ENCODE results near the gene GRIK3.

Gene GRIK3

GRCh38 chr1:36988321-36988720 lies 46.0 kb downstream of the GRIK3 start:
- Histone ChIP-seq H3K9ac (ENCODE audit: low read depth, low read length) (no peak overlapping the region), H3K4me1 (ENCODE audit: insufficient read depth, low read length) (no peaks in the 10 kb centered on the region), H3K36me3 (ENCODE audit: insufficient read depth, low read length) (no peaks in the 10 kb centered on the region), H3K9me3 (ENCODE audit: control insufficient read depth, insufficient read depth, low read length) (no peaks in the 10 kb centered on the region)

GRCh38 chr1:36987276-36987675 lies 47.0 kb downstream of the GRIK3 start:
- H3K36me3 ChIP-seq (ENCODE audit: insufficient read depth, low read length): no peaks in the 10 kb centered on the region
- H3K4me1 ChIP-seq (ENCODE audit: insufficient read depth, low read length): no peaks in the 10 kb centered on the region
- H3K9ac ChIP-seq (ENCODE audit: low read depth, low read length): no peak overlapping the region
- no peaks in the 10 kb centered on the region for H3K9me3 ChIP-seq (ENCODE audit: control insufficient read depth, insufficient read depth, low read length)

DNA sequence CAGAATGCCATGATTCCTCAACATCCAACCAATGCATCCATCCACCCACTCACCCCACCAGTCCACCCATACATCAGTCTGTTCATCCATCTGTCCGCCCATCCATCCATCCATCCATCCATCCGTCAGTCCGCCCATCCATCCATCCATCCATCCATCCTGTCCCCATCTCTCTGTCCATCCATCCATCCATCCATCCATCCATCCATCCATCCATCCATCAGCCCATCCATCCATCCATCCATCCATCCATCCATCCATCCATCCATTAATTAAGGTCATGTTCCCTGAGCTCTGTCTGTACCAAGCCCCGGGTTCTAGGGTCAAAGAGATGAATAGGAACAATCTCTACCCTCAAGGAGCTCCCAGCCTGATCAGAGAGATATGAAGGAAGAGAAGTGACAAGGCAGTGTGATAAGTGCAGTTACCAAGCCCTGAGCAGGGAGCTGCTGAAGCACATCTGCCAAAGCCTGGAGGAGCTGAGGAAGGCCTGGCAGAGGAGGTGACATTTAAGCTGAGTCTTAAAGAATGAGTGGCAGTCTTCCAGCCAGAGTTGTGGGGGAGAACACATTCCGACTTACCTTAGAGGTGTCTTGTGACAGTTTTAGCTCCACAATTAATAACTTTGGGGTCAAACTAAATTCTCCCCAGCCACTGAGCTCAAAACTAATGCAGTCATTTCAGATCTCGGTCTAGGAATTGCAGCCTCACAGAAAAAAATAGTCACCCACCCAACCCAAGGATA lies 47.9 kb downstream of the GRIK3 start:
- no peaks in the 10 kb centered on the region for H3K9me3 ChIP-seq (ENCODE audit: control insufficient read depth, insufficient read depth, low read length)
- H3K36me3 ChIP-seq (ENCODE audit: insufficient read depth, low read length): no peaks in the 10 kb centered on the region
- H3K9ac ChIP-seq (ENCODE audit: low read depth, low read length): no peak overlapping the region
- H3K4me1 ChIP-seq (ENCODE audit: insufficient read depth, low read length): no peaks in the 10 kb centered on the region

DNA sequence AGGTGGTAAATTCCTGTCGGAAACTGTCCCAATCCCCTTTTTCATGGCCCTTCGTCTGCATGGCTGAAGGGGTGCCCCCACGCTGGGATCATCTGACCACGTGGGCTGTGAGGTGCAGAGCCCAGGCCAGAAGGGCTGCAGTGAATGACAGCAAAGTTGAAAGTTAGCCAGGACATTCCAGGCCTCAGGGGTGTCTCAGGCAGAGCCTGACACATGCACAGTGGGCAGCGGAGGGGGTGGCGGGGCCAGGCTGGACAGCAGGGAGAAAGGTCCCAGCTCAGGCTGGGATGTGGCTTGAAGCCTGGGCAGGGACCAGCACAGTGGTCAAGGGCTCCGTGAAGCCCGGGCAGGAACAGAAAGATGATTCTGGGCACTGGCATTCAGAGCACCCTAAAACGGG lies 49.6 kb downstream of the GRIK3 start:
- H3K36me3 ChIP-seq (ENCODE audit: insufficient read depth, low read length): no peaks in the 10 kb centered on the region
- no peak overlapping the region for H3K9ac ChIP-seq (ENCODE audit: low read depth, low read length)
- no peaks in the 10 kb centered on the region for H3K9me3 ChIP-seq (ENCODE audit: control insufficient read depth, insufficient read depth, low read length)
- no peaks in the 10 kb centered on the region for H3K4me1 ChIP-seq (ENCODE audit: insufficient read depth, low read length)

DNA sequence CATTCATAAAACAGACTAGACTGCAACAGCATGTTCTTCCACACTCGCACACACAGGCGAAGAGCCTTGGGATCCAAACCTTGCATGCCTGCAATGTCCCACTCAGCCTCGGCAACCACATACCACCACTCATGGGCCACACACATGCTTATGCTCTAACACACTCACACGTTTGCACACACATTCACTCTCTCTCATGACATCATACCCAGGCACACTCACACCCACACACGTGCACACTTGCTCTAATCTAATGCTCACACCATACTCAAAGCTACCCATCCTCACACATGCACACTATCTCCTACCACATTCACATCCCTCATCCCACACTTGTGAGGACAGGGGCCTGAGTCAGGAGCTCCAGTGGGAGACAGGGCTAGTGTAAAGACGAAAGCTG lies 50.3 kb downstream of the GRIK3 start:
- Histone ChIP-seq H3K4me1 (ENCODE audit: insufficient read depth, low read length) (no peaks in the 10 kb centered on the region), H3K36me3 (ENCODE audit: insufficient read depth, low read length) (no peaks in the 10 kb centered on the region), H3K9ac (ENCODE audit: low read depth, low read length) (no peak overlapping the region), H3K9me3 (ENCODE audit: control insufficient read depth, insufficient read depth, low read length) (no peaks in the 10 kb centered on the region)

DNA sequence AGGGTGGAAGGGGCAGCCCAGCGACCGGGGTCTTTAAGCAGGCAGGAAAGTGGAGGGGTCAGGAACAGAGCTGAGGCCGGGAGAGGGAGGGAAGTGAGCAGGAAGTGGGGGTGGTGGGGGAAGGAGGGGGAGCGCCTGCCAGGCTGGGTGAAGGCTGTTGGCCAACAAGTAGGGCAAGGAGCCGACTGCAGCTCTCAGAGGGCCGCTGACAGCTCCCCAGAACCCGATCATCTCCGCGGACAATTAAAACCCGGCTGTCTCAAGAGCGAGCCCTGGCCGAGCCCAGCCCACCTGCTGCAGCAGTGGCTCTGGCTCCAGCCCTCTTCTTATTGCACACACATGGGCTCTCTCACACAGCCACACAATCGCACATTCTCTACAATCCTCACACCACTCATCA lies 51.6 kb downstream of the GRIK3 start:
- Histone ChIP-seq H3K4me1 (ENCODE audit: insufficient read depth, low read length) (no peaks in the 10 kb centered on the region), H3K36me3 (ENCODE audit: insufficient read depth, low read length) (no peaks in the 10 kb centered on the region), H3K9me3 (ENCODE audit: control insufficient read depth, insufficient read depth, low read length) (no peaks in the 10 kb centered on the region), H3K9ac (ENCODE audit: low read depth, low read length) (no peak overlapping the region)

DNA sequence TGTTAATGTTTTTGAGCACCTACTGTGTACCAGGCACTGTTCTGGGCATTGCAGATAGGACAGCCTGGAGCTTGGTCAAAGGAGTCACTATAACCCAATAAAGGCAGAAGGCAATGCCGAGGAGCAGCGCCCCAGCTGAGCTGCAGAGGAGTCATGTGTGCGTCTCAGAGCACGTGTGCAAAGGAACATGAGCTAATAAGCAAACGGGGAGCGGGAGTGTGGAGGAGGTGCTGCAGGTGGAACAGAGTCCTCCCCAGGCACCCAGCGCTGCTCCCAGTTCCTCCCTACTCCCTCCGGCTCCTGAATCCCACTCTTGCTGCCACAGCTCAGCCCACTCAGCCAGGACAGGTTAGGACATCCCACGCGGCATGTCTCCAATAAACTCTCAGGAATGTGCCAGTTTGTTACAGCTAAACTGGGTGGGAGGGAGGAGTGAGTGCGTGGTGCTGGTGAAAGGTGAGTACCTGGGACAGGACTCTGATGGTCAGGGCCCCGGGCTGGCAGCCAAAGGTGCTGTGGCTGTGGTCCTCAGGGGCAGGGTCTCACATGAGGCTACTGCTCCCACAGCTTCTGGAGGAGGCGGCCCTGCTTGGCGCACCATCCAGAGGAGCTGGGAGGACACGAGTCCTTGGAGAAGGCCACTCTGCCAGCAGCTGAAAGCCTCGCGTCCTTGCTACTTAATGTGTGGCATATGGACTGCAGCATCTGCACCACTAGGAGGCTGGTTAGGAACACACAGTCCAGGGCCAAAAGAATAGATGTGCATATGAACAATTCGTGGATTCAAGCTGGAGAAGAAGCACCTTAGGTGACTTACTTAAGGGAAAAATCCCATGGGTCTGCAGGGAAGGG lies 52.3 kb downstream of the GRIK3 start:
- H3K36me3 ChIP-seq (ENCODE audit: insufficient read depth, low read length): no peaks in the 10 kb centered on the region
- no peaks in the 10 kb centered on the region for H3K4me1 ChIP-seq (ENCODE audit: insufficient read depth, low read length)
- H3K9me3 ChIP-seq (ENCODE audit: control insufficient read depth, insufficient read depth, low read length): no peaks in the 10 kb centered on the region
- no peak overlapping the region for H3K9ac ChIP-seq (ENCODE audit: low read depth, low read length)

GRCh38 chr1:36981126-36981525 lies 53.2 kb downstream of the GRIK3 start:
- H3K36me3 ChIP-seq (ENCODE audit: insufficient read depth, low read length): no peaks in the 10 kb centered on the region
- no peaks in the 10 kb centered on the region for H3K9me3 ChIP-seq (ENCODE audit: control insufficient read depth, insufficient read depth, low read length)
- no peak overlapping the region for H3K9ac ChIP-seq (ENCODE audit: low read depth, low read length)
- H3K4me1 ChIP-seq (ENCODE audit: insufficient read depth, low read length): no peaks in the 10 kb centered on the region

DNA sequence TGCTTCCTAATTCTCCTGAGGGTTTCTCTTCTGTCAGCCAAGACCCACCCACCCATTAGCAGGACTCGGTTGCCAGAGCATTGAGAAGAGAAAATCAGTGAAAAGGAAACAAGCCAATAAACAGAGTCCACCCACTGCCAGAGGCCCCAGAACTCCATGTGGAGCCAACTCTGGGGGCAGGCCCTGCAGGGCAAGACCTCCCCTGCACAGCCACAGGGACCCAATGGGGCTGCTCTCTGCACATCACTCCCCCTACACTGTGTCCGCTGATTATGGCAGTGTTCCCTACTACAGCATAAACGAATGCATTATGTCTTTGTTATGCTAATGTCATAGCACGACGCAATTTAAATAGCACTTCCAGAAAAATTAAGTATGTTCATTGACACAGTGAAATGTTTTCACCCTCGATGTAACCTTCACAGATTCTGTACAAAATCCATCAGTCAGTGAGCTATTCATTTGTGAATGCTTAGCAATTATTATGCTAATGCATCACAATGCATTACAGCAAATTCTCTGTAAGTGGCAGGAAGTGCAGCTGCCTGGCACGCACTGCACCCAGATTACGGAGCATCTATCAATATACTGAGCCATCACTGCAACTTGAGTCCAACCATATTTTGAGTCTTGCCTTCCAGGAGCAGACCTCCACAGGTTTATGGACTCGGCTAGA lies 56.4 kb downstream of the GRIK3 start:
- Histone ChIP-seq H3K9ac (ENCODE audit: low read depth, low read length) (no peak overlapping the region), H3K36me3 (ENCODE audit: insufficient read depth, low read length) (no peaks in the 10 kb centered on the region), H3K9me3 (ENCODE audit: control insufficient read depth, insufficient read depth, low read length) (no peaks in the 10 kb centered on the region), H3K4me1 (ENCODE audit: insufficient read depth, low read length) (no peaks in the 10 kb centered on the region)

DNA sequence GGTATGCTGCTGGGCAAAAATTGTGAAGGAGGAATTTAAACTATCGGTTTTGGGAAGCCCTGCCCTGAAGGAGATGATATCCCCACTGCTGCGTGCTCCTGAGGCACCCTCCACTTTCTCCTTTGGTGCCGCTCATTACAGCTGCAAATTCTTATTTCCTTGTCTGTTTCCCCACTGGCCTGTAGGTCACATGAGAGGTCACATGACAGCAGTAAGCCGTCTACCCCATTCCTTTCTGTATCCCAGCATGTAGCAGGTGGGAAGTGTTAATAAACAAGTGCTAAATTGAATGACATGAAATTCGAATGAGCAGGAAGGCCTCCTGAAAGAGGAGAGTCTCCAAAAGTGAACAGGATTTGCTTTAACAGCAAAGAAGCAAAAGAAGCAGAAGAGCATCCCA lies 58.7 kb downstream of the GRIK3 start:
- no peaks in the 10 kb centered on the region for H3K9me3 ChIP-seq (ENCODE audit: control insufficient read depth, insufficient read depth, low read length)
- H3K36me3 ChIP-seq (ENCODE audit: insufficient read depth, low read length): no peaks in the 10 kb centered on the region
- H3K9ac ChIP-seq (ENCODE audit: low read depth, low read length): no peak overlapping the region
- no peaks in the 10 kb centered on the region for H3K4me1 ChIP-seq (ENCODE audit: insufficient read depth, low read length)

DNA sequence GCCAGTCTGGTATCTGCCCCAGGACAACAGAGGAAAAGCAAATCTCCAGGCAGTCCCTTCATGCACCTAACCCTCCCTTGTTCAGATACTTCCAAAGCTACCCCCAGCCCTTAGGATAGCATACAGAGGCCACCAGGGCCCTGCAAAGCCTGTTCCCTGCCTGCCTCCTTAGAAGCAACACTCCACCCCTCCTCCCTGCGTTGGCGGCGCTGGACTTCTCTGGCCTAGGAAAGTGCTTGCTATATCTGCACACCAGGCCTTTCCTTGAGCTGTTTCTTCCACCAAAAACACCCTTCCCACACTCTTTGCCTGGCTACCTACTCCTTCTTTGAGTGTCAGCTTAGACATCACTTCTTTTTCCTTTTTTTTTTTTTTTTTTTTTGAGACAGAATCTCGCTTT lies 61.3 kb downstream of the GRIK3 start:
- Histone ChIP-seq H3K36me3 (ENCODE audit: insufficient read depth, low read length) (no peaks in the 10 kb centered on the region), H3K4me1 (ENCODE audit: insufficient read depth, low read length) (peaks cover 6% of the 10 kb centered on the region; the same call in 1 of the 2 replicates), H3K9me3 (ENCODE audit: control insufficient read depth, insufficient read depth, low read length) (no peaks in the 10 kb centered on the region), H3K9ac (ENCODE audit: low read depth, low read length) (no peak overlapping the region)

- no peaks in the 10 kb centered on the region for H3K9me3 ChIP-seq (ENCODE audit: control insufficient read depth, insufficient read depth, low read length)
- no peak overlapping the region for H3K9ac ChIP-seq (ENCODE audit: low read depth, low read length)
- H3K36me3 ChIP-seq (ENCODE audit: insufficient read depth, low read length): no peaks in the 10 kb centered on the region
- H3K4me1 ChIP-seq (ENCODE audit: insufficient read depth, low read length): peaks cover 6% of the 10 kb centered on the region; the same call in 1 of the 2 replicates
These were observed 62.3 kb downstream of the GRIK3 start for GRCh38 chr1:36971852-36972618.

DNA sequence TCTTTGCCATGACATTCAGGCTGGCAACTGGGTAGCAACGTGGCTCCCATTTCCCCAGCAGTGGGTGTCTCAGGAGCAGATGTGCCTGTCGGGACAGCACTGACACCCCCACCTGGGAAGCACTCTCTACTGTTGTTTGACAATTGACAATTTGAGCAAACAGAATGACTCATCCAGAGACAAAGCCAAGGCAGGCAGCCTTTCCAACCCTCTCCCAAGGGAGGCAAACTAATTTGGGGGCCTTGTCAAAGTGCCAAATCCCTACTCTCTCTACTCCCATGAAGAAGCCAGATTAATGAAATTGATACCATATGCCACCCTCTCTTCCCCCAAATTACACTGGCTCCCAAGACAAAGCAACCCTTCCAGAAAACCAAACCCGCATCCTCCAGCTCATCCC lies 65.6 kb downstream of the GRIK3 start:
- Histone ChIP-seq H3K9me3 (ENCODE audit: control insufficient read depth, insufficient read depth, low read length) (no peaks in the 10 kb centered on the region), H3K4me1 (ENCODE audit: insufficient read depth, low read length) (peaks cover 6% of the 10 kb centered on the region; the same call in 1 of the 2 replicates), H3K9ac (ENCODE audit: low read depth, low read length) (no peak overlapping the region), H3K36me3 (ENCODE audit: insufficient read depth, low read length) (no peaks in the 10 kb centered on the region)

DNA sequence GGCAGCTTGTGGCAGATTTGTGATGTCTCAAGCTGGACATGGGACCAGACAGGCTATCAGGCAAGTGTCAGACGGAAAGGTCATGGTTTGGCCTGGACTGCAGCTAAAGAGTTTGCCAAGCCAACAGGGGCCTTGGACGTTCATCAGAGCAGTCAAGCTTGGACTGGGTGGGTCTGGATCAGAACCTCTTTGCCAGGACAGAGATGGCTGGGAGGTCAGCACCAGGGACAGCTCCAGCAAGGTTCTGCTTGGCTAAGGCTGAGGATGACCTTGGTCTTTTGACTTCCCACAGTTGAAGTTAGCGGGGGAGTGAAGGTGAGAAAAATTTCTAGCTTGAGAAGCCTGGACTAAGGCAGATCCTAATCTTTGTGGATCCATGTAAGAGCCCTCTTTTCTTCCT lies 68.1 kb downstream of the GRIK3 start:
- H3K9me3 ChIP-seq (ENCODE audit: control insufficient read depth, insufficient read depth, low read length): no peaks in the 10 kb centered on the region
- no peak overlapping the region for H3K9ac ChIP-seq (ENCODE audit: low read depth, low read length)
- peaks cover 6% of the 10 kb centered on the region; the same call in 1 of the 2 replicates for H3K4me1 ChIP-seq (ENCODE audit: insufficient read depth, low read length)
- no peaks in the 10 kb centered on the region for H3K36me3 ChIP-seq (ENCODE audit: insufficient read depth, low read length)
